HG03342 (cell line): Measurements from ENCODE around the gene MORC1.

Experiments used
- ATAC-seq: cut with Tn5 transposase; IDR thresholded peaks from one replicate; pipeline ENCODE4 v1.9.1; 2021; ENCODE audit warnings: mild to moderate bottlenecking, moderate library complexity; ENCODE audit not compliant: unreplicated experiment

Gene MORC1

GRCh38 chr3:108947855-108948254, 170.1 kb downstream of the MORC1 start:
- no peak for ATAC-seq

GRCh38 chr3:108946292-108947285, 171.3 kb downstream of the MORC1 start:
- ATAC-seq = no peak

GRCh38 chr3:108940568-108941263, 177.2 kb downstream of the MORC1 start:
- ATAC-seq = no peak

GRCh38 chr3:108940166-108940565, 177.8 kb downstream of the MORC1 start:
- ATAC-seq = no peak

GRCh38 chr3:108936924-108937689, 180.8 kb downstream of the MORC1 start:
- ATAC-seq = no peak

GRCh38 chr3:108931035-108931434, 186.9 kb downstream of the MORC1 start:
- ATAC-seq = no peak

- ATAC-seq = no peak
Observed at GRCh38 chr3:108918866-108919265, 199.1 kb downstream of the MORC1 start.

GRCh38 chr3:108914774-108915641, 202.9 kb downstream of the MORC1 start:
- ATAC-seq = peak; percentile 98

GRCh38 chr3:108909799-108910198, 208.1 kb downstream of the MORC1 start:
- no peak for ATAC-seq
